ENCODE data around the gene C20orf141.

C20orf141 gene

GRCh38 chr20:2864626-2865025 is 49.8 kb downstream of the C20orf141 start:
- H3K4me2 ChIP-seq (ENCODE audit: low read length): no peak overlapping the region
- no peak overlapping the region for H3K4me3 ChIP-seq (ENCODE audit: low read length)
- H3K79me2 ChIP-seq (ENCODE audit: control insufficient read depth, low read length): no peaks in the 10 kb centered on the region
- H3K9me3 ChIP-seq (ENCODE audit: control insufficient read depth, insufficient read depth, low read length): no peaks in the 10 kb centered on the region
- no peaks in the 10 kb centered on the region for H3K27me3 ChIP-seq (ENCODE audit: control insufficient read depth, low read length)
- no peak for TF ChIP-seq EZH2phosphoT487 (IDR thresholded peaks at IDR 0.05; ENCODE audit: borderline replicate concordance, low read length)
- TF ChIP-seq CTCF (IDR thresholded peaks at IDR 0.05; ENCODE audit: low read depth, low read length, poor library complexity, severe bottlenecking): no peak
- no peaks in the 10 kb centered on the region for H3K36me3 ChIP-seq (ENCODE audit: control insufficient read depth, low read length)
- no peaks in the 10 kb centered on the region for H3K9me2 ChIP-seq (replicated peaks; ENCODE audit: control insufficient read depth, low read length)
- H3F3A ChIP-seq (ENCODE audit: control insufficient read depth, insufficient read depth): no peaks in the 10 kb centered on the region; the same call in 1 of the 2 replicates
- H4K20me1 ChIP-seq (ENCODE audit: control insufficient read depth, insufficient read depth, low read depth, low read length): no peaks in the 10 kb centered on the region
- no peaks in the 10 kb centered on the region for H3K4me1 ChIP-seq (ENCODE audit: control insufficient read depth, low read length)
- no peak overlapping the region for H3K27ac ChIP-seq (ENCODE audit: low read depth, low read length)

- no peaks in the 10 kb centered on the region for H3K36me3 ChIP-seq (ENCODE audit: control insufficient read depth, low read length)
- no peak overlapping the region for H3K4me2 ChIP-seq (ENCODE audit: low read length)
- no peak overlapping the region for H3K27ac ChIP-seq (ENCODE audit: low read depth, low read length)
- no peaks in the 10 kb centered on the region for H3K4me1 ChIP-seq (ENCODE audit: control insufficient read depth, low read length)
- TF ChIP-seq EZH2phosphoT487 (IDR thresholded peaks at IDR 0.05; ENCODE audit: borderline replicate concordance, low read length) (no peak), CTCF (IDR thresholded peaks at IDR 0.05; ENCODE audit: low read depth, low read length, poor library complexity, severe bottlenecking) (no peak)
- H4K20me1 ChIP-seq (ENCODE audit: control insufficient read depth, insufficient read depth, low read depth, low read length): no peaks in the 10 kb centered on the region
- no peaks in the 10 kb centered on the region for H3K9me3 ChIP-seq (ENCODE audit: control insufficient read depth, insufficient read depth, low read length)
- no peaks in the 10 kb centered on the region for H3K9me2 ChIP-seq (replicated peaks; ENCODE audit: control insufficient read depth, low read length)
- H3K4me3 ChIP-seq (ENCODE audit: low read length): no peak overlapping the region
- no peaks in the 10 kb centered on the region; the same call in 1 of the 2 replicates for H3F3A ChIP-seq (ENCODE audit: control insufficient read depth, insufficient read depth)
- no peaks in the 10 kb centered on the region for H3K27me3 ChIP-seq (ENCODE audit: control insufficient read depth, low read length)
- H3K79me2 ChIP-seq (ENCODE audit: control insufficient read depth, low read length): no peaks in the 10 kb centered on the region
Observed at GRCh38 chr20:2865101-2865500, 50.3 kb downstream of the C20orf141 start.
